ENCODE results near the gene MEOX1.

GRCh38 chr17:43679401-43679800 lies 17.7 kb upstream of the MEOX1 start:
- TF ChIP-seq CHD1 (IDR thresholded peaks at IDR 0.05; ENCODE audit: low read depth, low read length) (no peak), CTCF (conservative IDR thresholded peaks at IDR 0.05; ENCODE audit: low read depth, low read length) (no peak), POLR2A (IDR thresholded peaks at IDR 0.05; ENCODE audit: low read depth, low read length) (no peak), RCOR1 (IDR thresholded peaks at IDR 0.05; ENCODE audit: insufficient replicate concordance, low read length) (no peak), SMC3 (IDR thresholded peaks at IDR 0.05; ENCODE audit: low read depth, low read length) (no peak), BHLHE40 (IDR thresholded peaks at IDR 0.05; ENCODE audit: low read depth, low read length) (no peak), FOS (IDR thresholded peaks at IDR 0.05; ENCODE audit: low read depth, low read length) (no peak), MAFK (IDR thresholded peaks at IDR 0.05; ENCODE audit: low read depth, low read length) (no peak), USF2 (IDR thresholded peaks at IDR 0.05; ENCODE audit: low read depth, low read length) (no peak), CEBPB (IDR thresholded peaks at IDR 0.05; ENCODE audit: low read depth, low read length) (no peak), MXI1 (IDR thresholded peaks at IDR 0.05; ENCODE audit: borderline replicate concordance, low read depth, low read length) (no peak)

All from IMR-90 (cell line).